GM21786 (cell line): ENCODE results near the gene GPR157.
A peak's percentile ranks its signal among the peaks of the same experiment; 100 is the strongest.
"Not testable (repeated sequence)": the region's sequence is repeated elsewhere in the genome, so short reads cannot be mapped to it uniquely, and the experiment has no call there.

ENCODE experiments used
- ATAC-seq: cut with Tn5 transposase; IDR thresholded peaks from one replicate; pipeline ENCODE4 v1.9.1; 2021; ENCODE audit not compliant: unreplicated experiment

The GPR157 gene

DNA sequence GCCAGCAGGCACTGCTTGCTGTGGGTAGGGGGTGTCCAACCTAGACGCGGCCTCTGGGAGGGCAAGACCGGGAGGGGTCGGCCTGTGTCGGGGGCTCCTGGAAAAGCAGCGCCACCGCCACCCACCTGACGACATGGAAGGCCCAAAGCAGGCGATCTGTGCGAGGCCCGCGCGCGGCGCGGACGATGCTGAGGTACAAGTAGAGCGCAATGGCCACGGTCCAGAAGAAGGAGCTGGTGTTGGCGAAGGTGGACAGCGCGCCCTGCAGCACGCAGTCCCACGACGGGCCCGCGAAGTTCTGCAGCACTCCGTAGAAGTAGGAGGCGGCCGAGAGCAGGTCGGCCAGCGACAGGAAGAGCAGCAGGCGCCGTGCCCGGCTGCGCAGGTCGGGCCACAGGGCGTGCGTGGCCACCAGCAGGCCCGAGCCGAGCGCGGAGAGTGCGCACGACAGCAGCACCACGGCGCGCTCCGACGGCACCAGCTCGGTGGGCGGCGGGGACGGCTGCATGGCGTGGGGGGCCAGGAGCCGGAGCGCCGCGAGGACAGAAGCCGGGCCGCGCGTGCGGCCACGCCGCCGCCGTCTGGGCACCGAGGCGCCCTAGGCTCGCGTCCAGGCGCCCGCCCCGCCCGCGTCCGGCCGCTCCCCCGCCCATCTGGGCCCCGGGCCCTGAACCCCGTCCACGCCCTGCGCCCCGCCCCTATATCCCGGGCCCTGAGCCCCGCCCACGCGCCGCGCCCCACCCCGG is at the start of gene GPR157:
GPR157 (minus strand) TSS at position 583 of the 746 bp plus-strand sequence; CDS start at position 508, 75 bp downstream.
- ATAC-seq = peak; percentile 47

GRCh38 chr1:9174762-9175161 is 45.9 kb upstream of the GPR157 start:
- ATAC-seq = no peak

- ATAC-seq = no peak
Measured at GRCh38 chr1:9174243-9174642, 45.3 kb upstream of the GPR157 start.

GRCh38 chr1:9169601-9170137 is 40.8 kb upstream of the GPR157 start:
- no peak for ATAC-seq

GRCh38 chr1:9167638-9168037 is 38.7 kb upstream of the GPR157 start:
- no peak for ATAC-seq

DNA sequence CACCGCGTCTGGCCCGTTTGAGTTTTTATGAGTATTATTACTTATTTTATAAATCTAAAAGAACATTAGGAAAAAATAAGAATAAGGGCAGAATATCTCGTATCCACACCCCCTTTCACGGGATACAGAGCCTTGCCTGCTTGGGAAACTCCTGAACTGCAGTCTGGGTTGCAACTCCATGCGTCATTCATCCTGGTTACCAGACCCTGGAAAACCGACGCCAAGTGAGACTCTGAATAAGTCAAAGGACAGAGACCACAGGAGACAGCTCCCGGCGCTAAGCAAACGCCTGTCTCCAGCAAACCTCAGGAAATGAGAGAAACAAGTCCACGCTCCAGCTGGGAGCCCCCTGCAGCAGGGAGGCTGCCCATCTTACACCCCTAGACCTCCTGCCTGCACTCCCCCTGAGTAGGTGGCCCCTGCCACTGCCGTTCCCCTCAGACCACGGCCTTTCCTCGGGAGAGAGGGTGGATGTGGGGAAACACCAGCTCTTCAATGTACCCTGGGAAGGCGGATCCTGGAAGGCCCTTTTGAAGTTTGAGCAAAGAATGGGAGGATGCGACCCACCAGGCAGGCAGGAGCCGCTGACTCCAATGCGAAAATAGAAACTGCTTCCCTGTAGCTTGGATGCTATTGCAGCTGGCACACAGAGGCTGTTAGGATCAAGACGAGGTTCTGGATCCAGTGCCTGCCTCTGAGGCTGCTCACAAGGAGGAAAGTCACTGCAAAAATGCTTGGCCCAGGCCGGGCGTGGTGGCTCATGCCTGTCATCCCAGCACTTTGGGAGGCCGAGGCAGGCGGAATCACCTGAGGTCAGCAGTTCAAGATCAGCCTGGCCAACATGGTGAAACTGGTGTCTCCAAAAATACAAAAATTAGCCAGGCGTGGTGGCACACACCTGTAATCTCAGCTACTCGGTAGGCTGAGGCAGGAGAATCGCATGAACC is 37.7 kb upstream of the GPR157 start:
- no peak for ATAC-seq

- no peak for ATAC-seq
Measured at GRCh38 chr1:9165396-9165795, 36.5 kb upstream of the GPR157 start.

DNA sequence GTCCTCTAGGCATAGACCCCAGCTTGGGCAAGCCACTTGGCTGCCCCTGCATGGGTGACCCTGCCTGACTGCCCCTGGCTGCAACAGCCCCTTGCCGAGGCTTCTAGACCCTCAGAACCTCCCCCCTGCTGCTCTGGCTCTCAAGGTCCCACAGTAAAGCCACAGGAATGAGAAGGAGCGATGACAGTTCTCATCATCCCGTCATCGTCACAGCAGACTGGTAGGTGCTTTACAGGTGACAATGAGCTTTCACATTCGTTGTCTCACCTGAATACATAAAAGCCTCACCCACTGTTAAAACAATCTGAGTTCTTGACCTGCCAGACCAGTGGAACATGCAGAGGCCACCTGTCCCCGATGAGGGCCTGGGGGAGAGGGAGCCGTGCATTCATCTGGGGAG is 36.0 kb upstream of the GPR157 start:
- no peak for ATAC-seq

GRCh38 chr1:9164532-9164900 is 35.6 kb upstream of the GPR157 start:
- ATAC-seq = no peak

GRCh38 chr1:9161963-9162362 is 33.1 kb upstream of the GPR157 start:
- ATAC-seq = no peak

- no peak for ATAC-seq
Measured at GRCh38 chr1:9161342-9161741, 32.4 kb upstream of the GPR157 start.

GRCh38 chr1:9160079-9160717 is 31.3 kb upstream of the GPR157 start:
- no peak for ATAC-seq

- no peak for ATAC-seq
Measured at GRCh38 chr1:9155879-9156278, 27.0 kb upstream of the GPR157 start.

GRCh38 chr1:9155405-9155804 is 26.5 kb upstream of the GPR157 start:
- ATAC-seq = not testable (repeated sequence)

DNA sequence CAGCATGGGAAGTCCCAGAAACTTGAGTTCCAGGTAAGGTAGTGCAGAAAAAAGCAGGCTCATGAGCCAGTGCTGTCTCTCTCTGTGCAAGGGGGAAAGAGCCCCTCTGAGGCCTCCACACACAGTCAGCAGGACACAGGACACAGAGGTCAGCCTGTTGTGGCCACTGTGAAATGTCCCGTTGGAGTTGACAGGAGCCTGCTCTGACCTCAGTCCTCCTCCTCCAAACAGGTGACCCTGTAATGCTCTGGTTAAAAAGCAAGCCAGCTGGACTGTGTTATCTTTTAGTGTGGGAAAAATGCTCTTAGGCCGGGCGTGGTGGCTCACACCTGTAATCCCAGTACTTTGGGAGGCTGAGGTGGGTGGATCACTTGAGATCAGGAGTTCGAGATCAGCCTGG is 24.2 kb upstream of the GPR157 start:
- ATAC-seq = no peak

- ATAC-seq = no peak
Measured at GRCh38 chr1:9152535-9152934, 23.6 kb upstream of the GPR157 start.

GRCh38 chr1:9151328-9151860 is 22.5 kb upstream of the GPR157 start:
- ATAC-seq = no peak

DNA sequence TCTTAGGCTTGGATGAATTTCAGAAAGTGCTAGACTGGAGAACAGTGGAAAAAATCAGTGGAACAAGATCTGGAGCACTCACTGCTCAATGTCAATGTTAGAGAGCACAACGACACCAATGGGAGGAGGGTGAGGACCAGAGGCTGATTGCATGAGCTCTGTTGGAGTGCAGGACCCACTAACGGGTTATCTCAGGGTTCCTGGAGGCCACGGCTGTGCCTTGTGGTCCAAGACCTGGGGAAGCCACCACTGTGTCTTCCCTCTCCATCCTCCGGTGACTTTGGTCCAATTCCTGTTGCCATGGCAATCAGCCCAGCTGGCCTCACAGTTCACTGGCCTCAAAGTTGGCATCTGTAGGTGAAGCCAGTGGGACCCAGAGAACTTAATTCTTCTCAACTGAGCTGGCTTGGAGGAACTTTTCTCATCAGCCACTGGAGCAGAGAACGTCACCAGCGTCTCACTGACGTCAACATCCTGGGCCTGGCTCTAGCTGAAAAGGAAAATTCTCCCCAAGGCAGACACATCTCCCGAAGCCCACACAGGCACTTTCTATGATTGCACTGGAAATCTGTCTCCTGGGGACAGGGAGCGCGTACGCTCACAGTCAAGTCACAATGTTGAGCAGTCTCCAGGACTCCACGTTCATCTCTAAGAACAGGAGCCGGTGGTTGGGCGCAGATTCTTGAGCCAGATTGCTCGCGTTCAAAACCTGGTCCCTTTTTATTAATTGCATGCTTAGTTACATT is 21.9 kb upstream of the GPR157 start:
- ATAC-seq = no peak

DNA sequence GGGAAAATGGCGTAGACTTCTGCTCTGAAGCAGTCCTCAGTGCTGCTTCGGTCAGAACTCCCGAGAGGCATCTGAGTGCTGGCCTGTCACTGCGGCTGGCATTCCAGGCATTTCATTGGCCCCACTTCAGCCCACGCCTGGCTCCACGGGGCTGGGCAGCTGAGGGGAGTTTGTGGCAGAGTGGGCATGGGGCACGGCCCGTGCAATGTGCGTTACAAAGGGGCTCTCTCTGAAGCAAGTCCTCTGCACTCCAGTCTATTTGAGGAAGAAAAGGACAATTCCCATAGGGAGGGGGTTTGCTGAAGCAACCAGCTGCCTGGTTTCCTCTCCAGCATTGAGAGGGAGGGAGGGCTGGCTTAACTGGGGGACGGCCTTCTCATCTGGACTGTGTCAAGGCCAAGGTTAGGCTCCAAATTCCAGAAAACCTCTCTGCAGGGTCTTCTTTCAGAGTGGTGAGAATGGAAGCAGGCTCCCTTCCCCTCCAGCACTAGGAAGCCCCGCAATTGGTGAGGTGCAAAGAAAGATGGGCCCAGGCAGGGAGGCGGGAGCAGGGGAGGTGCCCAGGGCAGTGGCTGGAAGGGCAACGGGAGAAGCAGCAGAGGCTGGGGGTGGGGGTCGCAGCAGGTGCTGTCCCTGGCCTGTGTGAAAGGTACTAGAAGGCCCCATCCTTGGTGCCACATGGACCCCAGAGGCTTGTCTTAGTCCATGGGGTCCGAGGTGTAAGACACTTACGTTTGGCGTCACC is 21.1 kb upstream of the GPR157 start:
- ATAC-seq = no peak

DNA sequence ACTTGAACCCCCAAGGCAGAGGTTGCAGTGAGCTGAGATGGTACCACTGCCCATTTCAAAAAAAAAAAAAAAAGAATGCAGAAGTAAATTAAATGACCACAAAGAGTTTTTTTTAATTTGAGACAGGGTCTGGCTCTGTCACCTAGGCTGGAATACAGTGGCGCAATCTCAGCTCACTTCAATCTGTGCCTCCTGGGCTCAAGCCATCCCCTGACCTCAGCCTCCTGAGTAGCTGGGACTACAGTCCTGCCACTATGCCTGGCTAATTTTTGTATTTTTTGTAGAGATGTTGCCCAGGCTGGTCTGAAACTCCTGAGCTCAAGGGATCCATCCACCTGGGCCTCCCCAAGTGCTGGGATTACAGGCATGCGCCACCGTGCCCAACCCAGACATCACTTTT is 20.2 kb upstream of the GPR157 start:
- no peak for ATAC-seq
